ENCODE results near the gene AGBL1.

AGBL1 gene

GRCh38 chr15:86903642-86904421 lies 824.2 kb downstream of the AGBL1 start:
- no peak for DNase-seq

GRCh38 chr15:86905625-86906256 lies 826.1 kb downstream of the AGBL1 start:
- DNase-seq: no peak

GRCh38 chr15:86906376-86906775 lies 826.7 kb downstream of the AGBL1 start:
- DNase-seq: no peak

GRCh38 chr15:86911022-86911421 lies 831.4 kb downstream of the AGBL1 start:
- DNase-seq: no peak

GRCh38 chr15:86912661-86913060 lies 833.0 kb downstream of the AGBL1 start:
- no peak for DNase-seq

GRCh38 chr15:86915811-86916331 lies 836.2 kb downstream of the AGBL1 start:
- peak; percentile 68 for DNase-seq

- DNase-seq: no peak
Observed at GRCh38 chr15:86916671-86917360, 837.1 kb downstream of the AGBL1 start.

- DNase-seq: no peak
Observed at GRCh38 chr15:86917361-86917671, 837.6 kb downstream of the AGBL1 start.

- DNase-seq: no peak
Observed at GRCh38 chr15:86919581-86919980, 839.9 kb downstream of the AGBL1 start.

GRCh38 chr15:86929461-86929860 lies 849.8 kb downstream of the AGBL1 start:
- no peak for DNase-seq

- no peak for DNase-seq
Observed at GRCh38 chr15:86932456-86932855, 852.8 kb downstream of the AGBL1 start.

- no peak for DNase-seq
Observed at GRCh38 chr15:86935841-86936240, 856.2 kb downstream of the AGBL1 start.

GRCh38 chr15:86942285-86942684 lies 862.6 kb downstream of the AGBL1 start:
- no peak for DNase-seq

- no peak for DNase-seq
Observed at GRCh38 chr15:86948719-86949118, 869.0 kb downstream of the AGBL1 start.

GRCh38 chr15:86959254-86959653 lies 879.6 kb downstream of the AGBL1 start:
- no peak for DNase-seq

- no peak for DNase-seq
Observed at GRCh38 chr15:86961669-86962068, 882.0 kb downstream of the AGBL1 start.

GRCh38 chr15:86964271-86964670 lies 884.6 kb downstream of the AGBL1 start:
- no peak for DNase-seq

GRCh38 chr15:86968244-86968643 lies 888.6 kb downstream of the AGBL1 start:
- DNase-seq: no peak

- DNase-seq: no peak
Observed at GRCh38 chr15:86969364-86969763, 889.7 kb downstream of the AGBL1 start.

GRCh38 chr15:86973284-86973844 lies 893.7 kb downstream of the AGBL1 start:
- no peak for DNase-seq

GRCh38 chr15:86988033-86988432 lies 908.4 kb downstream of the AGBL1 start:
- DNase-seq: no peak

- DNase-seq: no peak
Observed at GRCh38 chr15:87021751-87022150, 942.1 kb downstream of the AGBL1 start.

GRCh38 chr15:87031540-87032230 lies 952.0 kb downstream of the AGBL1 start:
- DNase-seq: no peak

All from islet precursor cell (in vitro differentiated cells).